ENCODE measurements around the gene PTEN. TPM values are rescaled to one million over a fixed set of nuclear protein-coding genes. Genes with fewer than 3 reads are reported as not detected.

The PTEN gene
- total RNA-seq, 4 donors from 2014 or later: 78.6 to 184 (median 129) TPM

- in situ Hi-C loops (cut with MboI; ENCODE audit: low pct_ligation_motif_present in 1 of 4, low pct_unique_long_range_greater_than_20kb in 1 of 4, low sequenced_read_pairs in 3 of 4): no loop called here
- WGBS, 2 donors (ENCODE audit: low coverage in 1 of 2): 86 to 94% methylated on average over 1 of the region's 1 CpG
- no peaks in the 10 kb centered on the region for H3K4me1 ChIP-seq
- H3K27ac ChIP-seq: no peak overlapping the region
- no peaks in the 10 kb centered on the region for H3K27me3 ChIP-seq
- TF ChIP-seq CTCF (IDR thresholded peaks at IDR 0.05) (no peak), EP300 (IDR thresholded peaks at IDR 0.05; ENCODE audit: low read depth) (no peak), POLR2AphosphoS5 (IDR thresholded peaks at IDR 0.05) (no peak), POLR2A (IDR thresholded peaks at IDR 0.05) (no peak)
- H3K4me3 ChIP-seq: no peak overlapping the region
- H3K36me3 ChIP-seq: no peaks in the 10 kb centered on the region
- H3K9me3 ChIP-seq: no peaks in the 10 kb centered on the region
- intact Hi-C loops (cut with DNase I; ENCODE audit: low total_unique reads): no loop called here
- DNase-seq: no peak
These were observed 156.3 kb downstream of the PTEN start for GRCh38 chr10:88019753-88020152.

Small RNA genes within 50 kb of the gene (small RNA-seq; reads per million reads assigned to genes)
- gene RF00284 (0 reads per million in 4 donors), gene RN7SL78P (0 reads per million in 4 donors)

Other genes starting within 250 kb of the PTEN start
- gene PAPSS2, start 203.7 kb upstream of the PTEN start, total RNA-seq: 100 to 1,000 TPM in 1 of 4 donors, 10 to 100 TPM in 3; 17.3 to 117 (median 88.4) TPM
- gene ATAD1, start 45.4 kb upstream of the PTEN start, total RNA-seq: 10 to 100 TPM in 3 of 4 donors, 1 to 10 TPM in 1; 8.6 to 43.5 (median 35.8) TPM
- under 1 TPM in 3 of 4 donors, not detected in 1; 0.79 to 1.00 (median 0.82) TPM for gene KLLN, start 92 bp upstream of the PTEN start, total RNA-seq